Fibroblast of gingiva (primary cell): ENCODE results near the gene ASB6.
"Not testable (repeated sequence)": the region's sequence is repeated elsewhere in the genome, so short reads cannot be mapped to it uniquely, and the experiment has no call there.

Source experiments
- DNase-seq: peaks from one replicate; pipeline ENCODE4 v3.0.0-alpha.2; 2011; ENCODE audit warnings: low read depth

Gene ASB6

DNA sequence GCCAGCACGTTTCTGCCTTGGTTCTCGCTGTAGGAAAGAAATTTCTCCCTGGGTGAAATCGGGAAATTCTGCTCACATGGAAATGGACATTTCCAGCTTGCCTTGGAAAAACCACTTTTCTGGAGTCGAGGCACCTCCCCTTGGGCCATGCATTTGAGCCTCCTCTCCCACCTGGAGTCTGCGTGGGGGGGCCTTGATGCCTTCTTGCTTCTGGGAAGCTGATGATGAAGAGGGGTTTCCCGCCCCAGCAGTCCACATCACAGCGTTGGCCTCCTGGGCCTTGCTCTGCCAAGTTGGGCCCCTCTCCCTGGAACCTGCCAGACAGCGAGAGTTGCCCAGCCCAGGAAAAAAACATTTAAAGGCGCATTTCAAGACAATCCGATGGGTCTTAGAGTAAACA, 1.8 kb upstream of the ASB6 start:
- DNase-seq: no peak

DNA sequence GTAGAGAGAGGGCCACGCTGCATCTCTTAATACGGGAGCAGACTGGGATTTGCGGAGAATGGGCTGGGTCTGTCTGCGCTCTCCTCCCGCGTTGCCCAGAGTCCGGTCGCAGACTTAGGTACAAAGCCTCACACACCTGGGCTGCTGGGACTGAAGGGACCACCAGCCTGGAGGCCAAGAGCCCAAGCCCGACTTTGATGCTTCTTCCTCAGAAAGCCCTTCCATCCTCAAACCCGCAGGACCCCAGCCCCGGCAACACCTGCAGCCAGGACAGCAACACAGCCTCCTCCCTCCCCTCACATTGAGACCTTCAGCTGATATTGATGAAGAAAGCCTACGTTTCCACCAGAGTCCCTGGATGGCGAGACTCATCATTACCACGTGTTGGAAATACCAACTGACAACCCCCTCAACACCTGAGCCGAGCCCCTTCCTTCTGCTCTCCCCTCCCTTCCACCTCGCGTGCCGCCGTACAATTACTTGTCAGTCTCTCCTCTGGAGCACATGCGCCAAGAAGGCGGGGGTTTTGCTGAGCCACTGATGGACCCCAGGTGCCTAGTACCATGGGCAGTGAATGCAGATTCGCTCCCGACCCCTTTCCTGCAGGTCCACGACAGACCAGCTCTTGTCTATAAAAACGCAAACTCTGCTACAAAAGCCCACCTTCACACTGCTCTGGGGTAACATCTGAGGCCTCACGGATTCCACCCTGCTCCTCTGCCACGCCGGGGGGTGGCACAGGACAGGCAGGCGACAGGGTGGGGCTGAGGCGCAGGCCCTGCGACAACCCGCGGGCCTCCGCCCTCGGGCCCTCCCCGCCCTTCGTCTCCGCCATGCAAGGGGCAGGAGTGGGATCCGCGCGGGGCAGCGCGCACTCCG, 841 bp downstream of the ASB6 start:
- DNase-seq: no peak

DNA sequence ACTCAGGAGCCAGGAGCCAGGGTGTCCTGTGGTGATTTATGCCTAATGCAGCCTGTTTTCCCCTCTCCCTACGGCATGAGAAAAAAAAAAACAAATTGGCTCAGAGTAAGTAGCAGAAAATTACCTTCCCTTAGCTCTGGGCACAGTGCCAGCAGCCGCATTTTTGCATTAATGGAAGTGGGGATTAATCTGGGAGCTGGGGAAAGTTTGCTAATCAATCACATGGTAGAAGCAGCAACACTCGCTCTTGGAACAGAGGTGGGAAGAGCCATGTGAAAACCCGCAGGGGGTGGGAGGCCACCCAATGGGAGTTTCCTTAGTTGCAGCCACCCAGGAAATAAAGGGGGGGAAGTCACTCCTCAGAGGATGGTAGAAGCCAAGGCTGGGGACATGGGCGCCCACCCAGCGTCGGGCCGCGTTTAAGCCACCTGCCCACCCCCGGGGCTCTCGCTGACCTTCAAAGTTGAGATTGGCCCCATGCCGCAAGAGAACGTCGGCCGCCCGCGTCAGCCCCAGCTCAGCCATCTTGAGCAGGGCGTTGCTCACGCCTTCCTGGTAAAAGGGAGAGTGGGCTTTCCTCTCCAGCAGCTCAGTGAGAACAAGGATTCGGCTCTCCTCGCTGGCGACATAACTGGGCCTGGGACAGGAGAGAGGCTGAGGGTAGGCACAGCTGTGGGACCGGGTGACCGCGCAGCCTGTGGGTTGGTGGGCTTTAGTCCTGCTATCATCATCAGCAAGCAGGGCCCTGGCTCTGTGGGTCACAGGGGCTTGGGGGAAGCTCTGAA, 1.7 kb downstream of the ASB6 start:
- DNase-seq: peak; percentile 63

DNA sequence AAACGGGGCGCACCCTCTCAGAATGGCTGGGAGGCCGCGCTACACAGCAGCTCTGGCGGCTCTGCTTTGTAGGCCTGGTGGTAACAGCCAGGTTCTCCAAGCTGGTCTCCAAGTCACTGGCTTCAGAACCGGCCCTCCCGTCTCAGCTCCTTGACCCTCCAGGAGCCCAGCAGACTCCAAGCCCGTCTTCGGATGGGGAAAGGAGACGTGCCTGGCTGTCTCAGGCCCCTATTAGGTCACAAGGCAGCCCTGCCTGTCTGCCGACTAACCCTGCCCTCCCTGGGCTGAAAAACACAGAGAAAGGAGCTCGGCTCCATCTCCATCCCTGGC, 2.2 kb downstream of the ASB6 start:
- no peak for DNase-seq

DNA sequence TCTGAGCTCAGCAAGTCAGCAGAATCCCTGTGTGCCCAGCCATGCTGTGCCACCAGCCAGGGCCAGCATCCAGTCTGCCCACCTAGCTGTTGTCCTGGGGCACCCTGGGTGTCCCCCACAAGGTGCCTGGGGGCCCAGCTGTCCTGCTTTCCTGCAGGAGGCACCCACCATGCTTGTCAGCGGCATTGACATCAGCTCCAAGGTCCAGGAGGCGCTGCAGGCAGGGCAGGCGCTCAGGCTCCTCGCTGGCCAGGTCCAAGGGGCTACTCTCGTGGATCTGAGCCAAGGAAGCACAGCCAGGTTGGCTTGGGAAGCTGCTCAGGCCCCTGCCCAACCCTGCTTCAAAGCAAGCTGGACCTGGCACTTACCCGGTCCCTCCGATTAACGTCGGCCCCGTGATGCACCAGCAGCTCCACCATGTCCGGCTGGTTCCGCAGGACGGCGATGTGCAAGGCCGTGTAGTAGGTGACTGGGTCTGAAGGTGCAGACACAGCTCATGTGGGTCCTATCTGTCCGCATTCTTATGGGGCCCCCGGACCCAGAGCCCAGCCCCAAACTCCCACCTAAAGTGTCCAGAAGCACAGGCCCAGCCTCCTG, 2.8 kb downstream of the ASB6 start:
- no peak for DNase-seq

DNA sequence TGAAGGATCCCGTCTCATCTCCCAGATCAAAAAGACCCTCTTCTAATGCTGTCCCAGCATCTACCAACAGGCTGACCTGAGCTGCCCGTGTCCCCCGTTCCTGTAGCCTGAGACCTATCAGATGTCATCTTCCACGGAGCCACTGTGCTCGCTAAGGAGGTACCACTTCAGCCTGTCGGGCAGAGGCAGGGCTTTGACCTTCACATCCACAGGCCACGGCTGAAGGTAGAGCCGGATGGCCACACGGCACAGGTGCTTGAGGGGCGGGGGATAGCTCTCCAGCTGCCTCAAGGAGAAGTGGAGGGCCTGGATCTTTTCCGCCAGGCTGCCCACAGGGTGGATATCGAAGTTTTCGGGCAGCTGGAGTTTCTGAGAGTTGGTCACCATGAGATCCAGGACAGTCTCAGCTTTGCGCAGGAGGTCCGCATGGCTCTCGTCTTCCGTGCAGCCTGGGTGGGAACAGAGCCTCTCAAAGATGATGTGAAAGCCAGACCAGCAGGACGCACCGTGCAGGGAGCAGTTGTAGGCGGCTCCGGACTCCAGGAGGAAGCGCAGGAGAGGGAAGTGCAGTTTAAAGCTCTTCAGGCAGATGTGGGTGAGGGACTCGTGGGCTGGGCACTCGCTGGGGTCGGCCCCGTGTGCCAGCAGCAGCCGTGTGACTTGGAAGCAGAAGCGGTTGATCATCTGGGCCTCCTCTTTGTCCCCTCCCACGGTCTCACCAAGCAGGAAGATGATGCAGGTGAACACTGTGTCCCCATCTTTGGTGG, 4.1 kb downstream of the ASB6 start:
- DNase-seq: no peak

DNA sequence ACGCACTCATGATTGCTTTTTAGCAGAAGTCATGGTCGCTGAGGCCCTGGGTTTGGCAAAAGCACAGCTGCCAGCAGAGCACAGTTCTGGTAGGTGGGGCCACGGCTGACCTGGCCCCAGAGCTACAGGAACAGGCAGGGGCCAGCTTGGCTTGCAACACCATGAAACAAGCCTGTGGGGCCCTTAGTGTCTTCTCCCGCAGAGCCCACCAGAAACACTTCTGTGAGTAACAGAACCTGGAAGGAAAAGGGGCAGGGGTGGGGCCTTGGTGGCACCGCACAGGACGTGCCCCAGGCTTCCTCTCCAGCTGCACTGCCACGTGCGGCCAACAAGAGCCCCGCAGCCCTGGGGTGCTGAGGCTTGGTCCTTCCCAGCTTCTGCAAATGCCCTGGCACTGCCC, 4.8 kb downstream of the ASB6 start:
- DNase-seq: no peak

DNA sequence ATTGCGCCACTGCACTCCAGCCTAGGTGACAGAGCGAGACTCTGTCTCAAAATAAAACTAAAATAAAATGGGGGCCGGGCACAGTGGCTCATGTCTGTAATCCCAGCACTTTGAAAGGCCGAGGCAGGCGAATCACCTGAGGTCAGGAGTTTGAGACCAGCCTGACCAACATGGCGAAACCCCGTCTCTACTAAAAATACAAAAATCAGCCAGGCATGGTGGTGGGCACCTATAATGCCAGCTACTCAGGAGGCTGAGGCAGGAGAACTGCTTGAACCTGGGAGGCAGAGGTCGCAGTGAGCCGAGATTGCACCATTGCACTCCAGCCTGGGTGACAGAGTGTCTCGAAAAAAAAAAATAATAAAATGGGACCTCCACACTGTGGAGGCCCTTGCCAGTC, 5.6 kb downstream of the ASB6 start:
- not testable (repeated sequence) for DNase-seq

DNA sequence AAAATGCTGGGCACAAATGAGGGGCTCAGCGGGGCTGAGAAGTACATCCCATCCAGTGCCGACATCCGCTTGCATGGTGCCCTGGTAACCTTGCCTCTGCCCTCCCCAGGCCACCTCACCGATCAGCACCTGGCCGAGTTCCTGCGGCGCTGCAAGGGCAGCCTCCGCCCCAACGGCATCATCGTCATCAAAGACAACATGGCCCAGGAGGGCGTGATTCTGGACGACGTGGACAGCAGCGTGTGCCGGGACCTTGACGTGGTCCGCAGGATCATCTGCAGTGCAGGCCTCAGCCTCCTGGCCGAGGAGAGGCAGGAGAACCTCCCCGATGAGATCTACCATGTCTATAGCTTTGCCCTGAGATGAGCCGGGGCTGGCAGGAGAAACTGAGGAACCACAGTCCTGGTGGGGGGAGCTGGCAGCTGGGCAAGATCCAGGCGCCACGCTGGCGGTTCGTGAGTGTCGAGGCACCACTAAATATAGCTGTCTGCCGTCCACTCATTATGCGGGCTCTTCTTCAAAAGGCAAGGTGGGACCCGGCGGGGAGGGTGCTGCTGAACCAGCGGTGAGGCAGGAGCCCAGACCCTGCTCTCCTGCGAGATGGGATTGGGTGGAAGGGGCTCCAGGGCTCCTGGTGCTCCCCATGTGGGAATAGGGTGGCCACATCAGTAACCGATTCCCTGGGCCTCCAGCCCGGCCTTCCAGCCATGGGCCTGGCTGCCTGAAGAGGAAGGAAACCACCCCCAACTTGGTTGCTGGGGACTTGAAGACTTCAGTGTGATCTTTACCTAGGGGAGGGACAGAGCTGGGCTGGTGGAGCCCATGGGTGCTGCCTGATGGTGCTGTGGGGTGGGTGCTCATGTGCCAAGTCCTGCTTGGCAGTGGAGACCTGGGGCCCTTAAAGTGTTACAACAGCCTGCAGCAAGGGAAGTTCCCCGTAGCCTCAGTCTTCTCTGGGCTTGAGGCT, 6.6 kb downstream of the ASB6 start:
- no peak for DNase-seq

DNA sequence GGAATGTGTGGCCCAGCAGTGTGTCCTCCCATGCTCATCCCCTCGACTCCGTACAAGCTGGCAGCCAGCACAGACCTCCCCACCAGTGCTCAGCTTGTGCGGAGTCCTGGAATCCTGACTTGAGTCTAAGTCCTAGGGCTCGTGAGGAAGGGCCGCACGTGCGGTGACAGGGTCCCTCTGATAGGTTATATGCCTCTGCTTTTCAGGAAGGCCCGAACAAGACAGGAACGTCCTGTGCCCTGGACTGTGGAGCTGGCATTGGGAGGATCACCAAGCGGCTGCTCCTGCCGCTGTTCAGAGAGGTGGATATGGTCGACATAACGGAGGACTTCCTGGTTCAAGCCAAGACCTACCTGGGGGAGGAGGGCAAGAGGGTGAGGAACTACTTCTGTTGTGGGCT, 8.1 kb downstream of the ASB6 start:
- DNase-seq: no peak

DNA sequence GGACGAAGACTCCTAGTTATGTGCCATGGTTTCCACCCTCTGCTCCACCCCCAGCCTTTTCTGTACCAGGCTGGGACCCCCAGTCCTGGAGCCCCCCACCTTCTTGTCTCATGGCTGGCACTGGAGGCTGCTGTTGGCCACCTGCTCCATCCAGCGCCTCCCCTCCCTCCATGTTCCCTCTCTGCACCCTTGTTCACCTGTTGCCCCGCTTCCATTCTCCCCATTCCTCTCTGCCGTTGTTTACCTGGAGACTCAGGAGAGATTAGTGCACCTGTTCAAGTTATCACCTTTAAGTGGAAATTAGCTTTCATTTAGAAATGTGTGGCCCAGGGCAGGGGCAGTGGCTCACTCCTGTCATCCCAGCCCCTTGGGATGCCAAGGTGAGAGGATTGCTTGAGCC, 8.7 kb downstream of the ASB6 start:
- no peak for DNase-seq

DNA sequence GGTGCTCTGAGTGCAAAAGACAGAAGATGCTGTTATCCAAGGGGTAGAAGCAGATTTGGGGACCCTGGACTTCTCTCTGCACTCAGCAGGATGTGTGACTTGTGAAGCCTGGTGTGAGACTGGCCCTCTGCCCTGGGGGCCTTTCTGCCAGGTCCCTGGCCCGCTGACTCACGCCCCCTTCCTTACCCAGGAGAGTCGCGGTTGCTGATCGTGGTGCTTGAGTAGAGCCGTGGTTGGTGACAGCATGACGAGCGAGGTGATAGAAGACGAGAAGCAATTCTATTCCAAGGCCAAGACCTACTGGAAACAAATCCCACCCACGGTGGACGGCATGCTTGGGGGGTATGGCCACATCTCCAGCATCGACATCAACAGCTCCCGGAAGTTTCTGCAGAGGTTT, 9.5 kb downstream of the ASB6 start:
- no peak for DNase-seq

DNA sequence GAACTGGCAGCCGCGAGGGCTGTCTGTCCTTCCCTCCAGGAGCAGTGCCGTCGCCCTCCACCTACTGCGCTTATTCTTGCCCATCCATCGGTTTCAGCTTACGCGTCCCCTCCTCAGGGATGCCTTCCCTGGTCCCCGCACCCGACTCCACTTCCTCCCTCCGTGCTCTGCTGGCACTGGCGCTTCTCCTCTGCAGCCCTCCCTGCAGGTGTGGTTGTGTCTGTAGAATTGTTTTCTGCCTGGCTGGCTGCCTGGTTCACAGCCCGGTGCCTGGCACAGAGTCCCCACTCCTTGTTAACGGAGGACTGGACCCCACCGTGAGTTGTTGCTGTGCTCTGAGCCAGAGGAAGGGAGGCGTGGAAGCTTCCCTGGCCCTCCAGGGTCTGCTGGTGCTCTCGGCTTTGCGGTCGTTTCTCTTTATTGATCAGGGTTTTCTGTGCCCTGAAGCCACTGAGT, 10.2 kb downstream of the ASB6 start:
- no peak for DNase-seq

DNA sequence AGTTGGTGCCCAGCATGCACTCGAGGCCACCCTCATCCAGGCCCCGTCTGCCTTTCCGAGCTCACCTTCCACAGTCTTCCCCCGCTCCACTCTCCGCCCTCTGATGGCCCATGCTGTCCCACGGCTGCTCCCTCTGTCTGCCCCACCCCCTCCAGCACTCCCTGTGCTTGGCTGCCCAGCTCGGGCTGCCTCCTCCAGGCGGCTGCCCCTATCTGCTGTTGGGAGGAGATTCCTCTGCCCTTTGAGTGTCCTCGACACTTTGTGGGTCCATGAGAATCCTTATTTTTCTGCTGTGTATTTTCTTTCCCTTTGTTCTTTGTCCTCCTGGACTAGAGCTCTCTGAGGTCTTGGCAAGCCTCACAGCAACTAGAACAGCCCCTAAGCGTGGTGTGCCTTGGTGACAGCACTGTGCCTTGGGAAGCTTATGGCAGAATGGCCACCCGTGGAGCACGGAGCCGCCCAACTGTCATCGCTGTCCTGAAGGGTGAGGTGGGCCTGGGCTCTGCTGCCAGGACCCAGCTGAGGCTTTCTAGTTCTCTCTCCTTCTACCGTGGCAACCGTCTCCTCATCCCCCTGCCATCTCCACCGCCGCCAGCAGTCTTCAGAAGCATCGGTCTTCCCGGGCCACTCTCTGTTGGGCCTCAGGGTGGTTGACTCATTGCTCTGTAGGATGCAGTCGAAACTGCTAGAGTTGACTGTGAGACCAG, 10.8 kb downstream of the ASB6 start:
- DNase-seq: no peak

DNA sequence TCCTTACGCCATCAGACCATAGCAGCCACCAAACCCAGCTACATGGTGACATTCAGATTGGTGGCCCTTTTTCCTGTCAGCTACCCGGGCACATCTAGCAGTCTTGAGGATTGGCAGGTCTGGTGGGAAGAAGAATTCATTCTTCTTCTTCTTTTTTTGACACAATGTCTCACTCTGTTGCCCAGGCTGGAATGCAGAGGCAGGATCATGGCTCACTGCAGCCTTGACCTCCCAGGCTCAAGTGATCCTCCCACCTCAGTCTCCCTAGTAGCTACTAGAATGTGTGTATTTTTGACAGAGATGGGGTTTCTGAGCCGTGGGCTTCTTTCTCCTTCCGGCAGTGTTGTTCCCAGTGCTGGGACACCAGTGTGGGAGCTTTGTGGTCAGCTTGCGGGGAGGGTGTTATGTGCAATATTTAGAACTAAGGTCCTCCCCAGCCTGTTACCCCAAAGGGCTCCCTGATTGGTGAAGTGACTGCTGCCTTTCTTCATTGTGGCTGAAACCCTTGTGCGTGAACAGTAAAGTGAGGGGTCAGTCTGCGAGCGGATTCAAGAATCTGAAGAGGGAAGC, 12.6 kb downstream of the ASB6 start:
- no peak for DNase-seq

DNA sequence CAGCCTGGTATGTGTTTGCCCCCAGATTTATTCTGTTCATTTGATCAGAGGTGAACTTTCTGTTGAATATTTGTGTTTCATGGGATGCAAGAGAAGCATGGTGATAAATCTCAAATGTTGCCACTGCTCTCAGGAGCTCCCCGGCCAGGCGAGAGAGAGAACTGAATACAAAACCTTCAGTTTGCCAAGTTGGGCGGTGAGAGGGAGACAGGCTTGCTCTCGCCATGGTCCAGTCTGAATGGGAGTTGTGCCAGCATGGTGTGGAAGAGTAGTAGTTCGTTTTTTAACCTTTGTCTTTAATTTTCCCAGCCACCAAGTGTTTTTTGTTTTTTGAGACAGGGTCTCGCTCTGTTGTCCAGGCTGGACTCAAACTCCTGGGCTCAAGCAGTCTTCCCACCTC, 13.2 kb downstream of the ASB6 start:
- DNase-seq: no peak

DNA sequence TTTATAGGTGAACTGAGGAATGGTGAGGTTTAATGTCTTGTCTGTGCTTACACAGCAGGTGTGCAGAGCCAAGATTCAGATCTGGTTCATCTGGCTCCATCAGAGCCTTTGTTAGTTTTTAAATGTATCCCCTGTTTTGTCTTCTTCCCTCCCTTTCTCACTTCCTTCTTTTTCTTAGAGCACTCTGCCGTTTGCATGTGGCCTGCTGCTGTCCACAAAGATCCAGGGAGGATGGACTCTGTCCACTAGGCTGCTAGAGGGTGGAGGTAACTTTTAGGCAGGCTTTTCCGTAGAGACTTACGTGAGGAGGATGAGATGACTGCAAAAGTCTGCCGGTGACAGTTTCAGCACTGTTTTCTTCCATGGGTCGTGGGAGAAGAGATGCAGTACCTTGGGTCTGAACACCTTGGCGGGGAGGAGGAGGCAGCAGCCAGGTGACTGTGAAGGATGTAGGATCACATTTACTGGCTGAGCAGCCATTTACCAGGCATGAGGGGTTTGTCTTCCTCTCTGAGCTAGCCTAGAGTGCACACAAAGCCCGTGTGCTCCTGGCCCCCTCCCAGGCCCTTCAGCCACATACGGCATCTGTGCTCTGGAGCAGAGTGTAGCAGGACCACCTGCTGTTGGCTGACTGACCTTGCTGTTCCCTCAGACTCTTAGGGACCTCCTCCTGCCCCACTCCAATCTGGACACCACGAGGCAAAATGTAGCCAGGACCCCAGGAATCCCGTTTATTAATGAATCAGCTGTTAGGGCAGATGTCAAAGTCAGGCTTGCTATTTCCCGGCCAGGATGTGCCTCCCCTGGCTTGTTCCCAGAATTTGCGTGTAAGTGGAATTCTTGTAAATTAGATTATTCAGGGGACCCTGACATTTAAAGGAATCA, 14.2 kb downstream of the ASB6 start:
- DNase-seq: no peak

DNA sequence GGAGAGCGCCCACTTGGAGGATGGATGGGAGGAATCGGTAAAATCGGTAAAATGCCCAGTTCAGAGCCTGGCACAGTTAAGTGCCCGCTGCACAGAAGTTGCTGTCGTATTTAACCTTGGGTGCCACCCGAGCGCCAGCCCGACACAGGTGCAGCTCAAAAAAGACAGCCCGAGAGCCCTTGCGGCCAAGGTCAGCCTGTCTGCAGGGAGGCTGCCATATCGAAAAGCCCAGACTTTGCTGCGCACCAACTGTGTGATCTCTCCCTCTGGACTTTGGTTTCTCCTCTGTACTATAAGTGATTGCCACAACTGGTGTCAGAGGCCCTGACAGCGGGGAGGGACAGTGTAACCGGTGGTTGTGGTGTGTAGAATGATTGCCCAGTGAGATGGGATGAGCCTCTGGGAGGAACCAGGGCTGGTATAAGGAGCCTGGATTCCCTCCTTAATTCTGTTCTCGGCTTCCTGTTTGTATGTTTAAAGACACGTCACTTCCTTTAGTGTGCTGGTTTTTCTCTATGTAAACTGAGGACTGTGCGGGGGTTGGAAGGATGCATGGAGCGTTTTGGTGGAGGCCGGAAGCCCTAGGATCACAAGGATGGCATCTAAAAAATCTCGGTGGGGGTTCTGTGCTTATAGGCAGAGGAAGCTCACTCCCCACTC, 15.2 kb downstream of the ASB6 start:
- peak; percentile 71 for DNase-seq
